GM13976 (cell line): Measurements from ENCODE around the gene RRP9.
A peak's percentile ranks its signal among the peaks of the same experiment; 100 is the strongest.

Experiments used
- DNase-seq: peaks from one replicate; pipeline ENCODE4 v3.0.0; 2012; ENCODE audit warnings: low spot score
- in situ Hi-C: fragments of 300-500 bp; cut with MboI; formaldehyde crosslinking; loops from one replicate; pipeline ENCODE4 v1.12.0; 2022; ENCODE audit warnings: low sequenced_read_pairs, mixed read lengths, inconsistent platforms; ENCODE audit not compliant: unreplicated experiment
- TF ChIP-seq, protein P1 (sequence below): IDR thresholded peaks from 2 replicates; pipeline ENCODE4 v1.5.1; 2012; ENCODE audit warnings: borderline replicate concordance, mild to moderate bottlenecking; ENCODE audit not compliant: insufficient read depth; ENCODE audit errors: extremely low read depth, missing control alignments, control extremely low read depth

The RRP9 gene

DNA sequence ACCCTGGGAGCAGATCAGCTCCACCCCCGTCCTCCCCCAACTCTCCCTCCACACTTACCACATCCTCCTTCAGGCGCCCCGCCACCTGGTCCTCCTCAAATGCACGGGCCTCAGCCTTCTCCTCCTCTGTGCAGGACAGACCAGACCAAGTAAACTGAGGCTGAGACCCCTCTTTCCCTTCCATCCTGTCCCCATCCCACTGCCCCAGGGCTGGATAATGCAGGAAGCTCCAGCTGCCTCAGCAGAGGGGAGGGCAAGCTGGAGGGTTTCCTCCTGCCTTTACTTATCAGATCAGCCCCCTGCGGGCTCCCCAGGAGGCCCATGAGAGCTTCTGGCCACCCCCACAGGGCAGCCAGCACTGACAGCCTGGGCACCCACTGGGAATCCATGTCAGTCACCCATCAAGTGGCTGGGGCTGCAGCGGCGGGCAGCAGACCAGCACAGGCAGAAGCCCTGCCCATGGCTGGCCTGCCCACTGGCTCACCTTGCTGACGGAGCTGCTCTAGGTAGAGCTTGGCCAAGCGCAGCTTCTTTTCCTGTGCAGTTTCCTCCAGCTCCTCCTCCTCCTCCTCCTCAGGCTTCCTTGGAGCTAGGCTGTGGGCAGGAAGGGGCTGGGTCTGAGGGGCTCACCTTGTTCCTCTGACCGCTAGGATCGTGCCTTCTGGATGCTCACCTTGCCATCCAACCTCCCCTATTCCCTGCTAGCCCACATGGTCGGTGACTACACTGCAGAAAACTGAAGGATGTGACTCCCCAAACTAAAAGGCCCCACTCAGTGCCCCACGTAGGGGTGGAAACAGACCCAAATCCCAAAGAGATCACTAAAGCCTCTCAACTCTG, 3.9 kb downstream of the RRP9 start:
- DNase-seq: peak; percentile 18
- TF ChIP-seq, protein P1, sequence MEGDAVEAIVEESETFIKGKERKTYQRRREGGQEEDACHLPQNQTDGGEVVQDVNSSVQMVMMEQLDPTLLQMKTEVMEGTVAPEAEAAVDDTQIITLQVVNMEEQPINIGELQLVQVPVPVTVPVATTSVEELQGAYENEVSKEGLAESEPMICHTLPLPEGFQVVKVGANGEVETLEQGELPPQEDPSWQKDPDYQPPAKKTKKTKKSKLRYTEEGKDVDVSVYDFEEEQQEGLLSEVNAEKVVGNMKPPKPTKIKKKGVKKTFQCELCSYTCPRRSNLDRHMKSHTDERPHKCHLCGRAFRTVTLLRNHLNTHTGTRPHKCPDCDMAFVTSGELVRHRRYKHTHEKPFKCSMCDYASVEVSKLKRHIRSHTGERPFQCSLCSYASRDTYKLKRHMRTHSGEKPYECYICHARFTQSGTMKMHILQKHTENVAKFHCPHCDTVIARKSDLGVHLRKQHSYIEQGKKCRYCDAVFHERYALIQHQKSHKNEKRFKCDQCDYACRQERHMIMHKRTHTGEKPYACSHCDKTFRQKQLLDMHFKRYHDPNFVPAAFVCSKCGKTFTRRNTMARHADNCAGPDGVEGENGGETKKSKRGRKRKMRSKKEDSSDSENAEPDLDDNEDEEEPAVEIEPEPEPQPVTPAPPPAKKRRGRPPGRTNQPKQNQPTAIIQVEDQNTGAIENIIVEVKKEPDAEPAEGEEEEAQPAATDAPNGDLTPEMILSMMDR: no peak
- in situ Hi-C loops: no loop called here

DNA sequence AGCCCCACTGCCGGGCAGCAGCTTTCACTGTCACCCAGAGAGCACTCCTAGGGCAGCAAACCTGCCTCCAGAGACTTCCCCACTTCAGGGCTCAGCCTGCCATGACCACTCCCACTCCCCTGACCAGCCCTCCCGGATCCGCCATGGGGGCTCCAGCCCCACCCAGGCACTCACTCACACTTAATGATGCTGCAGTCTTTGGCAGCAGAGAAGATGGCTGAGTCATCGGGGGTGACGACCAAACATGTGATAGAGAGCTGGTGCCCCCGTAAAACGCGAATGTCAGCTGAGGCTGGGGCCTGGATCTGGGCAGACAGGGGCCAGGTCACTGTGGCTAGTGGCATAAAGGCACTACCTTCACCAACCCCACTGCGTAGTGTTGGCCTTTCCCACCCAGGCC, 4.7 kb downstream of the RRP9 start:
- TF ChIP-seq, protein P1: no peak
- in situ Hi-C loops: no loop called here
- DNase-seq: peak; percentile 20

DNA sequence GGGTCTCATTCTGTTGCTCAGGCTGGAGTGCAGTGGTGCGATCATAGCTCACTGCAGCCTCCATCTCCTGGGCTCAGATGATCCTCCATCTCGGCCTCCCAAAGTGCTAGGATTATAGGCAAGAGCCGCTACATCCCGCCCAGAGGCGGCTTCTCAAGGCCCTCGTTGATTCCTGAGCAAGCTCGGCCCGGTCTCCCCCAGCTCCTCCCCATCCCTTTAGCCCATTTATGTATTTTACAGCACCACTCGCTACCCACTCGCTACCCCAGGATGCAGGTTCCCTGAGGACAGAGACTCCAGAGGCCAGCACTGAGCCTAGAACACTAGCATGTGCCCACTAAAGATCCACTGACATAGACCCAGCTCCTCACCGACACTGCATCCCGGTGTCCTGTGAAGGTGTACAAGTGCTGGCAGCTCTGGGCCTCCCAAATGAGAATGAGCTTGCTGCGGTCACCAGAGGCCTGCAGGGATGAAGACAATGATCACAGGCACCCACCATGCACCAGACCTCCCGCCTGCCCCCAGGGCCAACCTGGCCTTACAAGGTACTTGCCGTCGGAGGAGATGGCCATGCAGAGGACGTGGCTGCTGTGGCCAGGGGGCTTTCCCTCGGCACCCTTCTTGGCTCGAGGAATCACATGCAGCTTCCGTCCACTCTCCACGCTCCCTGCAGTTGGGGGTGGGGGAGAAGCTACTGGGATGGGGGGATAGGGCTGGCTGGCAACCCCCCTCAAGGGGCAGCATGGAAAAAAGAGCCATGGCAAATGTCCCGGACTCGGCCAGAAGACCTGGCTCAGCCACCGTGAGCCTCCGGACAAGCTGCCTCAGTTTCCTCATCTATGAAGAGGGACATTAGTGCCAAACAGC, 5.6 kb downstream of the RRP9 start:
- in situ Hi-C loops: no loop called here
- TF ChIP-seq, protein P1: no peak

DNA sequence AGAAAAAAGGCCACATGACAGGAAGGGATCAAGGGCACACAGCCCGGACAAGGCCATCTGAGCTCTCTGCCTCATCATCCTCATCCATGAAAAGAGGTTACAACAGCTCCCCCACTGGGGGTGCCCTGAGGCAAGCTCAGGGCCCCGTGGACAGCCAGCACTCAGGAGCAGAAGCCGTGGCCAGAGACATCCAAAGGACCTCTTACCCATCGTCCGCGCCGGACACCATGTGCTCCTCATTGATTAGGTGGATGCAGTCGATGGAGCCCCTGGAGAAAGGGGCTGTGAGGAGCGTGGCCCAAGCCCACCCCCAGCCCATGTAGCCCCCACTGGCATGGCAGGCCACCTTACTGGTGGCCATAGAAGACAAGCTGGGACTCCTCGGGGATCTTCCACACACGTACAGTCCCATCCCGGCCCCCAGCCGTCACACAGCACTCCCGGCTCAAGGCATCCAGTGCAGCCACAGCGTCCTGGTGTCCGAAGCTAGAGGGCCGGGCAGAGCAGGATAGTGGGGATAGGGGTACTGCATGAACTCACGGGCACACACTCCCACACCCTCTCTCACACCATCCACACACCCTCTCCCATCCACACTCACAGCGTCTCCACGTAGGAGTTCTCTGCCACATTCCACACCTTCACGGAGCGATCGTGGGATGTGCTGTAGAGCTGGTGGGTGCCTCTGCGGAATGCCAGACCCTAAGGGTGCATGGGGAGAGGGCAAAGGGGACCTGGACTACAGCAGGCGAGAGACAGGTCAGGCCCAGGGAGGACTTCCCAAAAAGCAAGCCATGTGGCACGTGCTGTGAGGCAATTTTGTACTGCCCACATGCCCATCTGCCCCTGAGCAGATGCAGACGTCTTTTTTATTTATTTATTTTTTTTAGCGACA, 6.5 kb downstream of the RRP9 start:
- in situ Hi-C loops: no loop called here
- TF ChIP-seq, protein P1: no peak
- peak; percentile 18 for DNase-seq

More for the DNA sequence above, 5.6 kb downstream of the RRP9 start:
- no peak for DNase-seq

DNA sequence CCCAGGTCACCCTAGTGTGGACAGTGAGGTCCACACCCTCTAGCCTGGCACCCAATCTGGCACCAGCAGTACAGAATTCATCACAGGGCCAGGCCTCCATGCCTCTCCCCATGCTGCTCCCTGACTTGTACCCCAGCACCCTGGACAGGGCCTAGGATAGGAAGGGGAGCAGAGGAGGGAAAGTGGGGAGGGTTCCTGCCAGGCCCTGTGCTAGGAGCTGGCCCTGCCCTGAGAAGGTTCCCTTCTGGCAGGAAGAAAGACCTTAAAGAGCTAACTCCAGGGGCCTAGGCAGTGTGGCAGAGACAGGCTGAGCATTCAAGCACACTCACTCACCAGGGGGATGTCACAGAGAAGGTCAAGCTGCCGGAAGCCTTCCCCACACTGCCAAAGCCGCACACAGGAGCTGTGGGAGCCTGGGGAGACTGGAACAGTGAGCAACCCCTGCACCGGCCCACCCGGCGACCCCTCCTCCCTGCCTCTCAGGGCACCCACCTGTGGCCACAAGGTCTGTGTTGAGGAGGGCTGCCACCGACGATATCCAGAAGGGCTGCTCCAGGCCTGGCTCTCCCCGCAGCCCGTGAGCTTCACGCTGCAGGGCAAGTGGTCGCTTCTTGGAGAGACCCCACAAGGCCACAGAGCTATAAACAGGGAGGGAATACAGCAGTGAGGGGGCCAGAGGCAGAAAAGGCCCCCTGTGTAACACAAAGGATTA, 7.4 kb downstream of the RRP9 start:
- TF ChIP-seq, protein P1: no peak
- in situ Hi-C loops: no loop called here

More for the DNA sequence above, 7.4 kb downstream of the RRP9 start:
- DNase-seq: no peak
